ENCODE measurements around the gene DMAP1.
"Not testable (repeated sequence)": the region's sequence is repeated elsewhere in the genome, so short reads cannot be mapped to it uniquely, and the experiment has no call there.

Gene DMAP1, protein sequence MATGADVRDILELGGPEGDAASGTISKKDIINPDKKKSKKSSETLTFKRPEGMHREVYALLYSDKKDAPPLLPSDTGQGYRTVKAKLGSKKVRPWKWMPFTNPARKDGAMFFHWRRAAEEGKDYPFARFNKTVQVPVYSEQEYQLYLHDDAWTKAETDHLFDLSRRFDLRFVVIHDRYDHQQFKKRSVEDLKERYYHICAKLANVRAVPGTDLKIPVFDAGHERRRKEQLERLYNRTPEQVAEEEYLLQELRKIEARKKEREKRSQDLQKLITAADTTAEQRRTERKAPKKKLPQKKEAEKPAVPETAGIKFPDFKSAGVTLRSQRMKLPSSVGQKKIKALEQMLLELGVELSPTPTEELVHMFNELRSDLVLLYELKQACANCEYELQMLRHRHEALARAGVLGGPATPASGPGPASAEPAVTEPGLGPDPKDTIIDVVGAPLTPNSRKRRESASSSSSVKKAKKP

DNA sequence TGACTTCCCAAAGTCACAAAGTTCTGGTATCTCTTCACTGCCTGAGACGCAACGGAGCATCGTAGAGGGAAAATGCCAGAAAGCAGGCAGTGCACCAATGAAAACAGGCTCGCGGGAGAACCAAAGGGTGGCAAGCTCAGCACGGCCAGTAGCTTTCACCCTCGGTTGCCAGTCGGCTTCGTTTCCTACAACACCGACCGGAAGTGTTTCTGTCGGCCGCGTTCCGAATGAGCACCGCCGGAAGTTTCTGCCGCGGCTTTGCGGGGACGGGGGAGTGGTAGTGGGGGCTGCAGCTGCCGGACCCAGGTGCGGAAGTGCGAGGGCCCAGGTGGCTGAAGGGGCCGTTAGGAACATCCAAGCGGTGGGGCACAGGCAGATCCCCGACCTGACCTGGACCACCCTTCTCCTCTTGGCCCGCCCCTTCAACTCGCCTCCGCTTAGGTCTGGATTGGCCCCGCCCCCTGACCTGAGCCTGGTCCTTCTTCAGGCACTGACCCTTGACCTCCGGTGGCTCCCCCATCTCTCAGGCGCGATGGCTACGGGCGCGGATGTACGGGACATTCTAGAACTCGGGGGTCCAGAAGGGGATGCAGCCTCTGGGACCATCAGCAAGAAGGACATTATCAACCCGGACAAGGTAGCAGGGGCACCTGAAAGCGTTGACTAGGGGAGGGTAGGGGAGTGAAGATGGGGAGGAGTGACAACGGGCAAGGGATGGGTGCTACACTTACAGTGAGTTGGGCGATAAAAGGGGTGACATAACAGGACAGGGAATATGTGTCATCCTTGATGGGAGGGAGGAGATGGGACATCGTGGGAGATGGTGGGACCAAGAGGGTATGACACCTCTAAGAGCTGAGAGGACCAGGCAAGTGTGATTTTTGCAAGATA lies at the start of gene DMAP1:
DMAP1 (plus strand) TSS at position 250 of the 891 bp plus-strand sequence; CDS start at position 533, 283 bp downstream.
- DNase-seq (ENCODE audit: low read depth) = peak; percentile 77

DNA sequence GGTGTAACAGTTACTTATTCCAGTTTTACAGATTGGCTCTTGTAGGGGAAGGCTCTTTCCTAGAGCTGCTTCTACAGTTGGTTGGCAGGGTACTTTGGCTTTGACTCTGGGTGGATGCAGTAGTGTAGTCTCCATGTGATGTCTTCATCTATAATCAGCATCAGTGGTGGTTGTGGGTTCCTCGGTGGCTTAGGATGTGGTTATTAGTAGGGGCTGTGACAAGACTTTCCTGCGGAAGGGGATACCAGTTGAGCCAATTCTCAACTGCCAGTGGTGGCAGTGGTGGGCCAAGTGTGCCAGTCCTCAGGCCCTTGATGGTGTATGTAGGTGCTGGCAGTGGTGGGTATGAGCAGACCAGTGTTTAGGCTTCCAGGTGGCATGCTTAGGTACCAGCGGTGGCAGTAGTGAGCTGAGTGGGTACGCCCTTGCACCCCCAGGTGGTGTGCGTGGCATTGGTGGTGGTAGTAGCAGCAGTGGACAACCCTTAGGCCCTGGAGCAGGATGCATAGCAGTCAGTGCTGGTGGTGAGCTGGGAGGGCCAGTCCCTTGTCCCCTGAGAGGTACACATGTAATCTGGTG lies 44.7 kb upstream of the DMAP1 start:
- DNase-seq (ENCODE audit: low read depth) = no peak

DNA sequence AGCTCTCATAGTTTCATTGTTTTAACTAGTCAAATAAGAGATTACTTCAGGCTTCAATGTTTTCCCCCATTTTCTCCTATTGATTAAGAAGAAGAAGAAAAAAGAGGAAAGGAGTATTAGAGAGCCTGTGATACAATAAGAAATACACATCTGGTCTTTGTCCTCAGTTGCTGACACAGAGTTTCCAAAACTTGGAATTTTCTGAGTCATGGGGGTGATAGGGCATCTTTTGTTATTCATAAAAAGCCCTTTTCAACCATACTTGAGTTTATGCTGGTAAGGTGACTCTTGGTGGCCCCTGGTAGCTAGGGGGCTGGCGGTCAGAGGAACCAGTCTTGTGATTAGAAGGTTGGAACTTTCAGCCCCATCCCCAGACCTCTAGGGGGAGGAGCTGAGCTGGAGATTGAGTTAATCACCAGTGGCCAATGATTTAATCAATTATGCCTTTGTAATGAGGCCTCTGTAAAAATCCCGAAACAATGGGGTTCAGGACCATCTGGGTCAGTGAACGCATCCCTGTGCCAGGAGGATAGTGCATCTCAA lies 42.9 kb upstream of the DMAP1 start:
- peak; percentile 24 for DNase-seq (ENCODE audit: low read depth)

DNA sequence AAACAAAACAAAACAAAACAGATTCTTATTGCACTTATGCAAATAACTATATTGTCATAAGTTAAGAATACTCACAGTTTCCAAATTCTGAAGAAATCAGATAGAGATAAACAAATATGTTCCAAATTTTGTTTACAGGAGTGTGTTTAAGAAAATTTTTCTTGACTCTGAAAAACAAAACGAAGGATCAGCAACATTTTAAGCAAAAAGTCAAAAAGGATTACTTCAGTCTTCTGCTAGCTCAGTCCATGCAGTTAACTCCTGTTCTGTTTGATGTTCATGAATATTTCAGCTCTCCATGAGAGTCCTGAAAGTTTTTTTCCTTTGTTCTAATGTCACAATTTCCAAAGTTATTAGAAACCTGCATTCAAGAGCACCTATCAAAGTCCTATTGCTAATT lies 38.6 kb upstream of the DMAP1 start:
- DNase-seq (ENCODE audit: low read depth) = no peak

GRCh38 chr1:44200336-44200735 lies 12.9 kb upstream of the DMAP1 start:
- DNase-seq (ENCODE audit: low read depth) = no peak

- DNase-seq (ENCODE audit: low read depth) = not testable (repeated sequence)
Observed at GRCh38 chr1:44206545-44206944, 6.7 kb upstream of the DMAP1 start.

GRCh38 chr1:44208226-44208625 lies 5.0 kb upstream of the DMAP1 start:
- DNase-seq (ENCODE audit: low read depth) = no peak

DNA sequence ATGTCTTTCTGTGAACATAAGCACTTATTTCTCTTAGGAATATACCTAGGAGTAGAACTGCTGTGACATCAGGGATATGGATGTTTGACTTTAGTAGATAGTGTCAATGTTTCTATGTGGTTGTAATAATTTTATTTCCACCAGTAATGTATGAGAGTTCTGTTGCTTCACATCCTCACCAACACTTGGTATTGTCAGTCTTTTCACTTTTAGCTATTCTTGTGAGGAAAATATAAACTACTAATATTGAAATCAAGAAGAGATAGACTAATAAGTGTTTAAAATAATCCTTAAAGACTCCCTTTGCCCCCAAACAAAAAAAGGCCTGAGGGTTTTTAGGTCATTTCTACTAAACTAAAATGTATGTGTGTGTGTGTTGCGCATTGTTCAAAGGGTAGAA lies 2.7 kb upstream of the DMAP1 start:
- DNase-seq (ENCODE audit: low read depth) = no peak

GRCh38 chr1:44212355-44213221 lies 683 bp upstream of the DMAP1 start:
- DNase-seq (ENCODE audit: low read depth) = no peak

GRCh38 chr1:44217809-44218410 lies 4.6 kb downstream of the DMAP1 start:
- peak; percentile 60 for DNase-seq (ENCODE audit: low read depth)

DNA sequence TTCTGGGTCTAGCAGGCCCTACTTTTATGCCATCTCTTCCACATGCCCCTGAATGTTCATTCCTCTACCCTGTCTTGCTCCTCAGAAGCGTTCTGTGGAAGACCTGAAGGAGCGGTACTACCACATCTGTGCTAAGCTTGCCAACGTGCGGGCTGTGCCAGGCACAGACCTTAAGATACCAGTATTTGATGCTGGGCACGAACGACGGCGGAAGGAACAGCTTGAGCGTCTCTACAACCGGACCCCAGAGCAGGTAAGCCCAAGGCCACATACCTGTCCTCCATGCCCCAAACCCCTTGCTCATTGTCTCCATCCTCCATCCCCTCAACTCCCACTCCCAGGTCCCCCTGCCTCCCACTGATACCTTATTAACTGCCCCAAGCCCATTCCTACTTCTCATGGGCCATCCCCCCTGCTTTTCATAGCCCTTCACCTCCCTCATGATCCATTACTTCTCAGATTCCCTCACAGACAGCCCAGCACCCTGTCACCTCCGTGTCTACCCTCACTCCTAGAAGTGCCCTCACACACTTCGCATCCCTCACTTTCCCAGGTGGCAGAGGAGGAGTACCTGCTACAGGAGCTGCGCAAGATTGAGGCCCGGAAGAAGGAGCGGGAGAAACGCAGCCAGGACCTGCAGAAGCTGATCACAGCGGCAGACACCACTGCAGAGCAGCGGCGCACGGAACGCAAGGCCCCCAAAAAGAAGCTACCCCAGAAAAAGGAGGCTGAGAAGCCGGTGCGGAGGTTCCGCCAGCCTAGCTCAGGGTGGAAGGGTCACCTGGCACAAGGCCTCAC lies 5.4 kb downstream of the DMAP1 start:
- DNase-seq (ENCODE audit: low read depth) = no peak

- no peak for DNase-seq (ENCODE audit: low read depth)
Observed at GRCh38 chr1:44219301-44219626, 6.0 kb downstream of the DMAP1 start.

GRCh38 chr1:44220001-44220751 lies 6.9 kb downstream of the DMAP1 start:
- DNase-seq (ENCODE audit: low read depth) = peak; percentile 65

DNA sequence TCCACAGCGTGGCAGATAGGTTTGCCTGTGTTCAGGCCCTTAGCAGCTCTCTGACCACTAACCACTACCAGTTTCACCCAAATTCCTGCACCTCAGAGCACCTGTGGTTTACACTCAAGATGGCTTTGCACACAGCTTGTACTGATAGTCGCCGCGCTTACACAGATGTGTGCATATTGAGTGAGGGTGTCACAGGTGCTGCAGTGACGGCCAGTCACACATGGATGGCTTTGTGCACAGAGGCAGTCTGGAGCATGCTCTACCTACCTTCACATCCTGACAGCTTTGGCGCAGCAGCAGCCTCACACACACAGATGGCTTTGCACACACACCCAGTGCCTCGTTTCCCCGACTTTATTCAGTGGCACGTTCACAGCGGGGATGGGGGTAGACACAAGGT lies 7.5 kb downstream of the DMAP1 start:
- DNase-seq (ENCODE audit: low read depth) = no peak

GRCh38 chr1:44221769-44222168 lies 8.5 kb downstream of the DMAP1 start:
- no peak for DNase-seq (ENCODE audit: low read depth)

DNA sequence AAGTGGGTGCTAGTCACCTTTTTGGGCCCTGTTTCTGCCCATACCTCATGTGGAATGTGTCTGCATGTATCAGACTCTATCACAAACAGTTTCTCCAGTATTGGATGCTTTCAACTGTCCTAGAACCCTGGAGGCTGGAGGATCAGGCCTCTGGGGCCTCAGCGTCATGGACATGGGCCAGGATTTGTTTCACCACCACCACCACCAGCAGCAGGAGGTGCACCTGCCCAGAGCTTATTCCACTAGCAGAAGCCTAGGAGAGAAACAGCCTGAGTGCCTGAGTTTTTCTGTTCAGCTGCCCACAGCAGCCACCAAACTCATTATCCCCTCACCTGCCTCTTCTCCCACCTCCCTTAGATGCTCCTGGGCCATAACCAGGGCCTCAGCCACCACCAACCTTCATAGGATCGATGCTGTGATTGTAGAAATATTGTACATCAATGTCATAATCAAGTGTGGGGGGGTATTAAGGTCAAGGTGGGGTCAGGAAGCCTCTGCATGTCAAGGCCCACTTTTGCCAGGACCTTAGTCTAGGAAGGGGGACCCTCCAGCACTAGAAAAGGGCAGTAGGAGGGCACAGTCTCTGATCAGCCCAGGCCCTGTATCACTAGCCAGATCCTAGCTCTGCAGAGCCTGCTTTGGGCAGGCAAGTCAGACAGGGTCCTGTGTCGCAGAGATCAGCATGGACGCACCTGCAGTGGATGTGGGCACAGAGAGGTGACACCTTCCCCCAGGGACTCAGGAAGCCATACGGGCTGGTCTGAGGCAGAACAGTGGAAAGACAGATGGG lies 9.3 kb downstream of the DMAP1 start:
- no peak for DNase-seq (ENCODE audit: low read depth)

DNA sequence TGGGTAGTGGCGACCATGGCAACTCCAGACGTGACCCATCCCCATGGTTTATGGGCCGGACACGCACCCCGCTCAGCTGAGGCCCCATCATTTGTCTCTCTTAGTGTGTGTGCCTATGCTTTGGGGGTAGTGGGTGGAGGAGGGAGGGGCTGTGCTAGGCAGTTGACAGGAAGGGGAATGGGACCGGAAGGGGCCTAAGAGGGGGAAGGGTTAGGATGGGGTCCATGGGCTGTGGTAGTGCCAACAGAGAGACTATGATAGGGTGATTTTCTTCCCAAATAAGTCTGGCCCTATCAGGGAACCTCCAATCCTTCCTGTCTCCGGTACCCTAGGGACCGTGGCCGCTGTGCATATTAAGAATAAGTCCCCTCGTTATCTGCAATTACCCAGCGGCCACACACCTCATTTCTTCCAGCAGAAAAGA lies 9.9 kb downstream of the DMAP1 start:
- no peak for DNase-seq (ENCODE audit: low read depth)

GRCh38 chr1:44225761-44226160 lies 12.5 kb downstream of the DMAP1 start:
- DNase-seq (ENCODE audit: low read depth) = no peak

DNA sequence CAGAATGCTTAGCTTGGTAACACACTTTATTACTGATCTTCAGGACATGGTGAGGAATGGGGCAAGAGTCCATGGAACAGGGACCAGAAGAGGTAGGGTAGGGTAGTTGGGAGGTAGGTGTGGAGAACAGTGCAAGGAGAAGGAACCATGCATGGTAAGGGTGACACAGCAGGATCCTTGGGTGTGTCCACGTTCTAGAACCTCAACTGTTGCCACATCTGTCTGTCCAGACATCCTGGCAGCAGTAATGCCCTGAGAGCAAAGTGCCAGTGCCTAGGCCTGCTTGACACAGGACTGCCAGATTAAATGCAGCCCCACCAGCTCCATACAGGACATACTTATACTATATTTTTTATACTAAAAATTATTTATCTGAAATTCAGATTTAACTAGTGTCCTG lies 13.9 kb downstream of the DMAP1 start:
- DNase-seq (ENCODE audit: low read depth) = no peak

All from amniotic epithelial cell (primary cell).